Lower leg skin (tissue), 3 donors: Measurements from ENCODE around the gene GATAD2B.

Source experiments
- CTCF ChIP-seq, 3 donors: fragments of 450-650 bp; IDR thresholded peaks; one replicate each; pipeline ENCODE4 v1.5.1; 2016; ENCODE audit warnings: antibody characterized with exemption in 3 of 3, mild to moderate bottlenecking in 3 of 3, moderate library complexity in 2 of 3
- POLR2A ChIP-seq, 2 donors: fragments of 450-650 bp; IDR thresholded peaks; one replicate each; pipeline ENCODE4 v1.6.1; 2016 to 2017; ENCODE audit warnings: antibody characterized with exemption in 2 of 2, mild to moderate bottlenecking in 1 of 2, moderate library complexity in 1 of 2

GRCh38 chr1:153916297-153916696 lies 6.5 kb downstream of the GATAD2B start:
- TF ChIP-seq CTCF (IDR thresholded peaks at IDR 0.05) (no peak), POLR2A (IDR thresholded peaks at IDR 0.05) (no peak)
